ENCODE data around the gene EMC6.

The EMC6 gene

DNA sequence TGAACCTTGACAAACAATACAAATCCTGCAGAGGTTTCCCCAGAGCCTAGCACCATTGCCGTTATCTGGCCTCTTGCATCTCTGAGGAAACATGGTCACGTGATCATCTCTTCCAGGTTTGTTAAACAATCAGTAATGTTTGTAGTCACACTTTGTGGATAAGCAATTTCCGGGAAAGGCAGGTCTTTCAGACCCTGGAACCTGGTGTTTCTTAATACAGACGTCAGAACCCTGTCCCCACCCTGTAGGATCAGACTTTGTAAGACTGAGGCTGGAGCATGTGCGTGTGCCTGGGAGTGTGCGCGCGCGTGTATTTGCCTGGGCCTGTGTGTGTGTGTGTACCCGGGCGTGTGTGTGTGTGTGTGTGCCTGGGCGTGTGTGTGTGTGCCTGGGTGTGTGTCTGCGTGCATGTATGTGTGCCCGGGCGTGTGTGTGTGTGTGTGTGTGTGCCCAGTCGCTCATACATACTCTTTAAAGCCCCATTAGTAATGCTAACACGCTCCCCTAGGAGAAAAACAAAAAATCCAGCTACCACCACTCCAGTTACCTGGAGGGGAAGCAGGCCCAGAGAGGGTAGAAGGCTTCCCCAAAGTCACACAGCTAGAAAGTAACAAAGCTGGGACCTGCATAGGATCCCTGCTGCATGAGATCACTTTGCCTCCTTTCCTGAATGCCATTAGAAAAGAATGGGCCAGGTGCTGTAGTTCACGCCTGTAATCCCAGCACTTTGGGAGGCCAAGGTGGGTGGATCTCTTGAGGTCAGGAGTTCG is 26.7 kb upstream of the EMC6 start:
- Histone ChIP-seq H3K9me2 (replicated peaks; ENCODE audit: control insufficient read depth, low read length) (no peaks in the 10 kb centered on the region), H3F3A (ENCODE audit: control insufficient read depth, insufficient read depth) (peaks cover 8% of the 10 kb centered on the region), H3K27me3 (ENCODE audit: control insufficient read depth, low read length) (no peaks in the 10 kb centered on the region), H3K27ac (ENCODE audit: low read depth, low read length) (no peak overlapping the region), H3K4me3 (ENCODE audit: low read length) (no peak overlapping the region), H3K4me2 (ENCODE audit: low read length) (no peak overlapping the region), H3K9me3 (ENCODE audit: control insufficient read depth, insufficient read depth, low read length) (no peaks in the 10 kb centered on the region), H3K36me3 (ENCODE audit: control insufficient read depth, low read length) (no peaks in the 10 kb centered on the region), H4K20me1 (ENCODE audit: control insufficient read depth, insufficient read depth, low read depth, low read length) (no peaks in the 10 kb centered on the region), H3K4me1 (ENCODE audit: control insufficient read depth, low read length) (peaks cover 31% of the 10 kb centered on the region), H3K79me2 (ENCODE audit: control insufficient read depth, low read length) (no peaks in the 10 kb centered on the region)
- TF ChIP-seq, protein P1, sequence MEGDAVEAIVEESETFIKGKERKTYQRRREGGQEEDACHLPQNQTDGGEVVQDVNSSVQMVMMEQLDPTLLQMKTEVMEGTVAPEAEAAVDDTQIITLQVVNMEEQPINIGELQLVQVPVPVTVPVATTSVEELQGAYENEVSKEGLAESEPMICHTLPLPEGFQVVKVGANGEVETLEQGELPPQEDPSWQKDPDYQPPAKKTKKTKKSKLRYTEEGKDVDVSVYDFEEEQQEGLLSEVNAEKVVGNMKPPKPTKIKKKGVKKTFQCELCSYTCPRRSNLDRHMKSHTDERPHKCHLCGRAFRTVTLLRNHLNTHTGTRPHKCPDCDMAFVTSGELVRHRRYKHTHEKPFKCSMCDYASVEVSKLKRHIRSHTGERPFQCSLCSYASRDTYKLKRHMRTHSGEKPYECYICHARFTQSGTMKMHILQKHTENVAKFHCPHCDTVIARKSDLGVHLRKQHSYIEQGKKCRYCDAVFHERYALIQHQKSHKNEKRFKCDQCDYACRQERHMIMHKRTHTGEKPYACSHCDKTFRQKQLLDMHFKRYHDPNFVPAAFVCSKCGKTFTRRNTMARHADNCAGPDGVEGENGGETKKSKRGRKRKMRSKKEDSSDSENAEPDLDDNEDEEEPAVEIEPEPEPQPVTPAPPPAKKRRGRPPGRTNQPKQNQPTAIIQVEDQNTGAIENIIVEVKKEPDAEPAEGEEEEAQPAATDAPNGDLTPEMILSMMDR (IDR thresholded peaks at IDR 0.05; ENCODE audit: low read depth, low read length, poor library complexity, severe bottlenecking) = no peak
- no peak for TF ChIP-seq EZH2phosphoT487 (IDR thresholded peaks at IDR 0.05; ENCODE audit: borderline replicate concordance, low read length)

DNA sequence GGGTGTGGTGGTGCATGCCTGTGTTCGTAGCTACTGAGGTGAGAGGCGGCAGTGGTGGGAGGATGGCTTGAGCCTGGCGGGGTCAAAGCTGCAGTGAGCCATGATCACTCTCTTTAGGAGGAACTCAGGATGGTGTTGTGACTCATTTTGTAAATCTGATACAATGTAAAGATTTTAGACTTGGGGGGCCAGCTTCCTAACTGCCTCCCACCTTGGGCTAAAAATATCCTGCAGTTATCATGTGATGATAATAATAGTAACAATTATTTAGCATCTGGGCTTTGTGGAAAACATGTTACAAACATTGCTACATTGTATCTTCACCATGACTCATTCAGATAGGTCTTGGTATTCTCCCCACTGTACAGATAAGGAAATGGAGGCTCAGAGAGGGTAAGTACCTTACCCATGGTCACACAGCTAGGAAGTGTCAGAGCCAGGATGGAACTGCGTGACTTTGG is 24.7 kb upstream of the EMC6 start:
- TF ChIP-seq, protein P1 (IDR thresholded peaks at IDR 0.05; ENCODE audit: low read depth, low read length, poor library complexity, severe bottlenecking) = no peak
- TF ChIP-seq EZH2phosphoT487 (IDR thresholded peaks at IDR 0.05; ENCODE audit: borderline replicate concordance, low read length) = no peak
- no peaks in the 10 kb centered on the region for H4K20me1 ChIP-seq (ENCODE audit: control insufficient read depth, insufficient read depth, low read depth, low read length)
- H3K9me3 ChIP-seq (ENCODE audit: control insufficient read depth, insufficient read depth, low read length) = no peaks in the 10 kb centered on the region
- no peaks in the 10 kb centered on the region for H3K79me2 ChIP-seq (ENCODE audit: control insufficient read depth, low read length)
- peaks cover 30% of the 10 kb centered on the region for H3K4me1 ChIP-seq (ENCODE audit: control insufficient read depth, low read length)
- no peak overlapping the region for H3K4me3 ChIP-seq (ENCODE audit: low read length)
- H3K9me2 ChIP-seq (replicated peaks; ENCODE audit: control insufficient read depth, low read length) = no peaks in the 10 kb centered on the region
- peaks cover 8% of the 10 kb centered on the region for H3F3A ChIP-seq (ENCODE audit: control insufficient read depth, insufficient read depth)
- no peak overlapping the region for H3K4me2 ChIP-seq (ENCODE audit: low read length)
- H3K27me3 ChIP-seq (ENCODE audit: control insufficient read depth, low read length) = no peaks in the 10 kb centered on the region
- no peaks in the 10 kb centered on the region for H3K36me3 ChIP-seq (ENCODE audit: control insufficient read depth, low read length)
- no peak overlapping the region for H3K27ac ChIP-seq (ENCODE audit: low read depth, low read length)

DNA sequence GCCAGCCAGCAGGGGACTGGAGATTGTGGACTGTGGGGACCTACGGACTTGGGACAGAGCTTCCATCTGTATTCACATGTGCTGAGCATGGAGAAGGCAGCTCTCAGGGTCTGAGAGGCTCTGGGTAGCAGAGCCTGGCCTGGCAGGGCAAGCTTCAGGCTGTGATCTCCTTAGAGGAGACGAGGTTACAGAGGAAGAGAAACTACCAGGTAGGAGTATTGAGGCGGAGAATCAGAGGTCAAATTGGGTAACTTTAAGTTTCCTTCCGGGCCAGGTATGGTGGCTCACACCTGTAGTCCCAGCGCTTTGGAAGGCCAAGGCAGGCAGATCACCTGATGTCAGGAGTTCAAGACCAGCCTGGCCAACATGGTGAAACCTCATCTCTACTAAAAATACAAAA is 23.3 kb upstream of the EMC6 start:
- Histone ChIP-seq H3K4me2 (ENCODE audit: low read length) (no peak overlapping the region), H3K79me2 (ENCODE audit: control insufficient read depth, low read length) (no peaks in the 10 kb centered on the region), H3K9me3 (ENCODE audit: control insufficient read depth, insufficient read depth, low read length) (no peaks in the 10 kb centered on the region), H3K9me2 (replicated peaks; ENCODE audit: control insufficient read depth, low read length) (no peaks in the 10 kb centered on the region), H3K36me3 (ENCODE audit: control insufficient read depth, low read length) (no peaks in the 10 kb centered on the region), H3K27ac (ENCODE audit: low read depth, low read length) (no peak overlapping the region), H3K4me3 (ENCODE audit: low read length) (no peak overlapping the region), H3K4me1 (ENCODE audit: control insufficient read depth, low read length) (peaks cover 22% of the 10 kb centered on the region), H3F3A (ENCODE audit: control insufficient read depth, insufficient read depth) (peaks cover 3% of the 10 kb centered on the region; the same call in 1 of the 2 replicates), H3K27me3 (ENCODE audit: control insufficient read depth, low read length) (no peaks in the 10 kb centered on the region), H4K20me1 (ENCODE audit: control insufficient read depth, insufficient read depth, low read depth, low read length) (no peaks in the 10 kb centered on the region)
- no peak for TF ChIP-seq EZH2phosphoT487 (IDR thresholded peaks at IDR 0.05; ENCODE audit: borderline replicate concordance, low read length)
- TF ChIP-seq, protein P1 (IDR thresholded peaks at IDR 0.05; ENCODE audit: low read depth, low read length, poor library complexity, severe bottlenecking) = no peak

Measured in DOHH2 (cell line).